HK-2 (cell line): ENCODE measurements around the gene NDUFAB1.
"Not testable (repeated sequence)": the region's sequence is repeated elsewhere in the genome, so short reads cannot be mapped to it uniquely, and the experiment has no call there.

Experiments
- DNase-seq: peaks from one replicate; pipeline ENCODE4 v3.0.0-alpha.2; 2018; ENCODE audit not compliant: unreplicated experiment

Gene NDUFAB1

DNA sequence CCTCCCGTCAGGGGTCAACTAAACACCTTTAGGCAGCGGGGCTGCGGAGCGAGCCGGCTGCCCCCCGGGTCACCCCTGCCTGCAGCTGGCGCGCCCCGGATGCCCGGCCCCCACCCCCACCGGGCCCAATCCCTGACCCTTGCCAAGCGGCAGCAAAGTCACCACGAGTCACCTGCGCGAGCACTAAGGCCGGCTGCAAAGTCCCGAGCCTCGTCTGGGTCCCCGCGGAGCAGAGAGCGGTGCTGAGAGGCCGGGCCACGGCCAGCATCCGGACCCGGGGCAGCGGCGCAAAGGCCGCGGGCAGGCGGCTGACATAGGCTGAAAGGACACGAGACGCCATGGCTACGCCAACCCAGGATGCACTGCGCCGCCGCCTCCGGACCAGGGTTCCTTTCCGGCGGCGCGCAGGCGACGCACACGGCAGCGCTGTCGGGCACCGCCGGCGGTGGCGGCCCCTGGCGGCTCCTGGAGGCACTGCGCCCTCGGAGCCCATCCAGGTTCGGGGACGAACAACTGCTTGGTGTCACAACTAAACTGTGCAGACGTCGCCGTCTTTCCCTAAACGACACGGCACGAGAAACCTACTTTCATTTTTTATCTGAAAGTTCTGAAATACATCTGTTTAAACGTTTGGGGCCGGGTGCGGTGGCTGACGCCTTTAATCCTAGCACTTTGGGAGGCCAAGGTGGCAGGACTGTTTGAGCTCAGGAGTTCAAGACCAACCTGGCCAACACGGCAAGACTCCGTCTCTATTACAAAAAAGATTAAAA lies at the start of gene NDUFAB1:
Gene NDUFAB1, minus strand, starts transcription at position 366 of the 770 bp plus-strand sequence. Its CDS starts 26 bp downstream, at position 340.
- DNase-seq, result peak; percentile 84

DNA sequence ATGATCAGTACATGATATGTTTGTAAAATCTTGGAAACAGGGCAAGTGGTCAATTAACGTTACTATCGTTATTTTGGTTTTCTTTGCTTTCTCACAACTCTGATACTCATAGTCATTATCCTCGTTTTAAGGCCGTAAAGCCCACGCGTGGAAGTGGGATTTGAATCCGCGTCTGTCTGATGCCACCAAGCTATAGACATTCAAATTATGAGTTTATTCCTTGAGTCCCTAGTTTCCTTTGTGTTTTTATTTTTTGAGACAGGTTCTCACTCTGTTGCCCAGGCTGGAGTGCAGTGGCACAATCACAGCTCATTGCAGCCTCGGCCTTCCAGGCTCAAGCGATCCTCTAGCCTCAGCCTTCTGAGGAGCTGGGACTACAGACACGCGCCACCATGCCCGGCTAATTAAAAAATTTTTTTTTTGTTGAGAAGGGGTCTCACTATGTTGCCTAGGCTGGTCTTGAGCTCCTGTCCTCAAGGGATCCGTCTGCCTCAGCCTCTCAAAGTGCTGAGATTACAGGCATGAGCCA lies 46.2 kb upstream of the NDUFAB1 start:
- DNase-seq, result no peak

DNA sequence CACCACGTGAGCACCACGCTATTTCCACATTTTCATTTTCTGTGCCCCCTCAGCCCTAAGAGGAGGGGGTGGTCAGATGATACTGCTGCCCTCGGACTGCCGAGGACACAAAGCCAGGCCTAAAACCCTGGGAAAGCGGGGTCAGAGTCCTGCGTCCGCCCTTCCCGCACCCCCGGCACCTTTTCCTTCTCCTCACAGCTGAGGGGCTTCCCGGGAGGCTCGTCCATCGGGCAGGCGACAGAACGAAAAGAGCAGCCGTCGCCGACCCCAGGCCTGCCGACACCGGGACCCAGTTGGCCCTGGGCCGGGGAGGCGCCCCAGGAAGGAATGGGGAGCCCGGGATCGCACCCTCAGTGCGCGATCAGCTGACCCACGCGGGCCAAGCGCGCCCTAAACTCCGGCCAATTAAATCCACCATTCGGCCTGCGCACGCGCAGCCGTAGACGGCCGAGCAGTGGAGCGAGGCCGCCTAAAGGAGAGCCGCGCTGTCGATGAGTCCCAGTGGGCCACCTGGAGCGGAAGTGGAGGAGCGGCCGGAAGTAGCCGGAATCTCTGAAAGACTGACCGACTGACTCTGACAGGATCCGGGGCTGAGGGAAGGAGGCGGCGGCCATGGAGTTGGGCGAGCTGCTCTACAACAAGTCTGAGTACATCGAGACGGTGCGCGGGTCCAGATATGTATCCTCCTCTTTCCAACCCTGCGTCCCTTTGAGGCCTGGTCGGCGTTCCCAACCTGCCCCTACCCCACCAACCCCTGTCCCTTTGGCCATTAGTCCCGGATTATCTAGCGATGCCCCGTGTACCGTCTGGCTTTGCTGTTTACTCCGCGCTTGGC lies 45.0 kb upstream of the NDUFAB1 start, which contains the start of the genes DCTN5 and PALB2:
Gene DCTN5, plus strand, starts transcription at position 536 of the 835 bp plus-strand sequence. Its CDS starts 77 bp downstream, at position 613.
Gene PALB2, minus strand, starts transcription at position 380 of the 835 bp plus-strand sequence. Its CDS starts 153 bp downstream, at position 227.
- peak; percentile 85 for DNase-seq

DNA sequence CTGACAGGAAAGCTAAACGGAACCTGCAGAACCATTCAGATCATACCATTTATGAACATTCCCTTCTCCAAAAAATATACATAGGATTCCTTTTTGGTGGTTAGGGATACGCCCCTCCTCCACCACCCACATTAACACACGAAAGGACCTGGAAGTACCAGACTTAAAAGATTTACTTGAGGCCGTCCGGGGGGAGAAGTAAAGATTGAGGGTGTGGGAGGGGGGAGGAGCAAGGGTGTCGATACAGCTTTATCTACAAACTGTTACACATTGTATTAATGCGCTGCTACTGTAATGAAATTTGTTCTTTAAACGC lies 44.5 kb upstream of the NDUFAB1 start:
- no peak for DNase-seq

DNA sequence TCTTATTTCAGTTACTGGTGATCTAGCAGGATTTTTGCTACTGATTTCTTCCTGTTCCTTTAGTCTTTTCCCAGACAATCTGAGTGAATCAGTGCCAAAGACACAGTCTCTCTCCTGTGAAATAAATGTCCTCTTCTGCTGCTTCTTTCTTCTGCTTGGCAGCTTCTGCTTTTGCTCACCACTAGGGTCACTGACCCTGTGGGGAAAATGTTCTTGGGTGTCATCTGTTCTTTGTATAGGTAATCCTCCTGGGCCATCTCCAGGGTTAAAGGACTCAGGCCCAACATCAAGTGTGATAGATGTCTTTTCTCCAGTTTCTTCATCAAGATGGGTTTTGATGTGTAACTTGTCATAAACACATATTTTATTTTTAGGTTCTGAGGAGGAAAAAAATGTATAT lies 39.8 kb upstream of the NDUFAB1 start:
- no peak for DNase-seq

DNA sequence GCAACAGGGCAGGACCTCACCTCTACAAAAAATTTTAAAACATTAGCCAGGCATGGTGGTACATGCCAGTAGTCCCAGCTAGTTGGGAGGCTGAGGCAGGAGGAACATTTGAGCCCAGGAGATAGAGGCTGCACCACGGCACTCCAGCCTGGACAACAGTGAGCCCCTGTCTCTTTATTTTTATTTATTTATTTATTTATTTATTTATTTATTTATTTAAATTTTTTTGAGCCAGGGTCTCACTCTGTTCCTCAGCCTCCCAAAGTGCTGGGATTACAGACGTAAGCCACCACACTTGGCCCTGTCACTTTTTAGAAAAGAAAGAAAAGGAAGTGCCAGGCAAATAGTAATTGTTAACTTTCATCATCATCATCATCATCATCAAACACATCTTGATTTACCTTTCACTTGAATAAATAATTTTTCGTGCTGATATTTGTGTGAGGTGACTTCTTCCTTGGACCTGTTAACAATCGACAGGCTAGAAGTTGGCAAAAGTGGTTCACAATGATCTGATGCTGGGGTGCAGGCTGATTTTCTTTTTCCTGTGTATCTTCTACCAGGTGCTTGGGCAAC lies 38.4 kb upstream of the NDUFAB1 start:
- DNase-seq, result no peak

DNA sequence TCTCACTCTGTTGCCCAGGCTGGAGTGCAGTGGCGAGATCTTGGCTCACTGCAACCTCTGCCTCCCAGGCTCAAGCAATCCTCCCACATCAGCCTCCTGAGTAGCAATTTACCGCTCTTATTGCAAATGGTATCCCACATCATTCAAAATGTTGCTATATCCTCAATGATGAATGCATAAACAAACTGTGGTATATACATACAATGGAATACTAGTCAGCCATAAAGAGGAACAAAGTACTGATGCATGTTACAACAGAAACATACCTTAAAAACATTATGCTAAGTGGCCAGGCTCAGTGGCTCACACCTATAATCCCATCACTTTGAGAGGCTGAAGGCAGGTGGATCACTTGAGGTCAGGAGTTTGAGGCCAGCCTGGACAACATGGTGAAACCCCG lies 35.8 kb upstream of the NDUFAB1 start:
- not testable (repeated sequence) for DNase-seq

DNA sequence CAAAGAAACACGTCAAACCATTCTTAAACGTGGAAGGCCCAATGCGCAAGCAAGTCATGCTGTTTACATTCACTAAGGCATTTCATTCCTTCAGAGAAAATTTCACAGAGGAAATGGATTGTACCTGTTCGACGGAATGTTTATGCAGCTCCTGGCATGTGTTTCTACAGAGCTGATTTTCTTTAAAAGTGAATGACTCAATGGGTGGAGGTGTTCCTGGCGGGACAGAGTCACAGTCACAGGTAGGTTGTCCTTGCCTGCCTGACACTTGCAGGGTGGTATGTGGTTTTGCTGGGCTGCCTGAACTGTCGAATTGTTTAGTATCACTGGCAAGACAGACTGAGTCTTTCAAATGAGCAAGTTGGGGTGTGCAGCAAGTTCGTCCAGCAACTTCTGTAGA lies 33.4 kb upstream of the NDUFAB1 start:
- DNase-seq, result no peak

DNA sequence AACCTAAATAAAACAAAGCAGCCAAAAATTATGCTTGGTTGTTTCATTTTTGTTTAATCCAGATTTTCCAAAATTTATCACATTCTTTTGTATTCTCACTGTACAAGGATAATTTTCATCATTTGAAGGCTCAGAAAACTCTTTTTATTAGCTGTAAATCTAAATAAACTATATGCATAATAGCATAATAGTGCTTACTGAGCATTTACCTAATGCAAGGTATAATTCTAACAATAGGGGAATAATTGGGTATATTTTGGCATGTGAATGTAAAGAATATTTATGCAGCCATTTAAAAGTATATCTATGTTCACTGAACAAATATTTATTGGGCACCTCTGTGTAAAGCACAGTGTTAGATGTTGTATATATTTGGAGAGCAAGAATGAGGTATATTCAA lies 28.0 kb upstream of the NDUFAB1 start:
- DNase-seq, result no peak

DNA sequence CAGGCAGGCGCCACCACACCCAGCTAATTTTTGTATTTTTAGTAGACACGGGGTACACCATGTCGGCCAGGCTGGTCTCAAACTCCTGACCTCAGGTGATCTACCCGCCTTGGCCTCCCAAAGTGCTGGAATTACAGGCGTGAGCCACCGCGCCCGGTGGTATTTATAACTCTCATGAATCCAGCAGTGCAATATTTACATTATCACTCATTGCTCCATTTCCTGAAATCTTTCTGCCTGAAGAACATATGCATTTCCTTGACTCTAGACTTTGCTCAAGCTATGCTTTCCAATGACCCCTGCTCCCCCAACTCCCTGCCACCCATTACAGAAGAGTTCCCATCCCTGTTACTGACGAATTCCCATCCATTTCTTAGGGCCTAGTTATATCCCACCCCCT lies 19.7 kb upstream of the NDUFAB1 start:
- no peak for DNase-seq

DNA sequence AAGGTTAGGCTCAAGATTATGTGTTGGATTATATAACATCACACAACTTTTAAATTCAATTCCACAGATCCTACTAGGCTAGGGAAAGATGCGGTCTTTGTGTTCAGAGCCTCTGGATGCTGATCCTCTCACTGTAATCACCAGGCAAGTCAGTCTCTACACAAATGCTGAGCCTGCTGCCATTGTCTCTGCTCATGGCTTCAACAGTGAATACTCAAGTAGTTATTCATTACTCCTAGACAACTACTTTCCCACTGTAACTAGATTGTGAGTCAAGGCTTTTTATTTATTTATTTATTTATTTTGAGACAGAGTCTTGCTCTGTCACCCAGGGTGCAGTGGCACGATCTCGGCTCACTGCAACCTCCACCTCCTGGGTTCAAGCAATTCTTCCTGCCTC lies 15.8 kb upstream of the NDUFAB1 start:
- DNase-seq, result no peak

DNA sequence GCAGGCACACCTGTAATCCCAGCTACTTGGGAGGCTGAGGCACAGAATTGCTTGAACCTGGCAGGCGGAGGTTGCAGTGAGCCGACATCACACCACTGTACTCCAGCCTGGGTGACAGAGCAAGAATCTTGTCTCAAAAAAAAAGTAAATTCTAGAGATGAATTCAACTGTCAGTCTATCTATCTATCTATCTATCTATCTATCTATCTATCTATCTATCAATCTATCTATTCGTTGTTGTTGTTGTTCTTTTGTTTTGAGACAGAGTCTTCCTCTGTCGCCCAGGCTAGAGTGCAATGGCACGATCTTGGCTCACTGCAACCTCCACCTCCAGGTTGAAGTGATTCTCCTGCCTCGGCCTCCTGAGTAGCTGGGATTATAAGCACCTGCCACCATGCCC lies 14.8 kb upstream of the NDUFAB1 start:
- DNase-seq, result not testable (repeated sequence)

DNA sequence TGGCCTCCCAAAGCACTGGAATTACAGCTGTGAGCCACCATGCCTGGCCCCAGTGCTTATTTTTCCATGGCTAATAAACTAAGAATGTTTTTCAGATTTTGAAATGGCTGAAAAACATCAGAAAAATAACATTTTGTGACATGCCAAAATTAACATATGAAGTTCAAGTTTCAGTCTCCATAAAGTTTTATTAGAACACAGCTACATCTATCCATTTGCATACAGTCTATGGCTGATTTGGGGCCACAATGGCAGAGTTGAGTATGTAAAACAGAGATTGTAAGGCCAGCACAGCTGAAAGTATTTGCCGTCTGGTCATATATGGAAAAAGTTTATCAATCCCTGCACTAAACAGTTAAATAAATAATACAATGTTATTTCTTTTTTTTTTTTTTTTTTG lies 13.8 kb upstream of the NDUFAB1 start:
- no peak for DNase-seq

DNA sequence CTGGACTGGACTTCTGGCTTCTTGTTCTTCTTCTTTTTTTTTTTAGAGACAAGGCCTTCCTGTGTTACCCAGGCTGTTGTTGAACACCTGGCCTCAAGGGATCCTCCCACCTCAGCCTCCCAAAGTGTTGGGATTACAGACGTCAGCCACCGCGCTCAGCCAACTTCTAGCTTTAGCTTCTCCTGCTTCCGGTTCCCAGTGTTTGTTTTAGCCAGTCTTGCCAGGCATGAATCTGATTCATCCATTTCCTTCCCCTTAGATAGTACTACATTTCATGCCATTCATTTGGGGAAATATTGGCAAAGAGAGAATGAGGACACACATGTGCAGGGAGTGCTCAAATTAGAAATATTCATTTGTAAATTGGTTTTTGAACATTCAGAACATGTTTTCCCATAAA lies 12.1 kb upstream of the NDUFAB1 start:
- DNase-seq, result peak; percentile 21

DNA sequence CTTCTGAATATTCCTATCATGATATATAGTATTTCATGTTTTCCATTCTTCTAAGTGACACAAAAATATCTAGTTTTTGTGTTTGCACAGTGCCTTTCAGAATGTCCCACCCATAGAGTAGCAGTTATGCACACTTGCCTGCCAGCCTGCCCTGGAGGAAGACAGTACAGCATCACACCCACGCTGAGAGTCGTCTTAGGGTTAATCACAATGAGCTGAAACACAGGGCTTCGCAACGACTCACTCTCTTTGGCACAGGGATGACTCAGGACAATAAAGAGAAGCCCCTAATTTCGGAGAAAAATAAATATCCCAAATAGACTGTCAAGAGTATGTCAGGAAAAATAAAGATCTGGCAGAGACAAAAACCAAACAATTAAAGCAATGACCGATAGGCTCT lies 11.6 kb upstream of the NDUFAB1 start:
- no peak for DNase-seq

DNA sequence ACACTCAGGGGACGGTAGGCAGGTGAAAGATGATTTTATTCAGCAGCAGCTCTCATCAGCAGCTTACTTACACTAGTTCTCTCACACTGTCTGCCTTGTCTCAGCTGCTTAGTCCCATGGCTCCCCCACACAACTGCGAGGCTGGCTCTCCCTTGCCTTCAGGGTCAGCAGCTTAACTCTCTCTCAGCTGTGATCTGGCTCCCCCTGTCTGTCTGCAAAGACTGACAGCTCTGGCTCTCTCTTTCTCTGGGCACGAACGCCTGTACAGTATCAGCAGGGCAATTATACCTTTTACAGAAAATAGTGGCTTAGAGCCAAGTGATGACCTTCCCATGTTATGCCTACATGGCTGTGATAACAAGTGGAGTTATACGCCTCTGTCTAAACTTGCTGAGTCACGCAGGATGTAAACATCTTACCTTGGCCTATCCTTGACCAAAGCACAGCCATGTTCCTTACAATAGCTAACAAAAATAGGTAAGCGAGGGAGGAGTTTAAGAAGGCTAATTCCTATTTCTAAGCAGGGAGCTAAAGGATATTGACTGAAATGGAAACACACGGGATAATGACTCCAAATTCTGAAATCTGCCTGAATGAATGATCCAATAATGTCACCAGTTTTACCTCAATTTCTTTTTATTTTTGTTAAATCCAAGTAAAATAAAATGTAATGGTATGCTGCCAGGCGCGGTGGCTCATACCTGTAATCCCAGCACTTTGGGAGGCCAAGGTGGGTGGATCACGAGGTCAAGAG lies 1.1 kb upstream of the NDUFAB1 start:
- peak; percentile 30 for DNase-seq

DNA sequence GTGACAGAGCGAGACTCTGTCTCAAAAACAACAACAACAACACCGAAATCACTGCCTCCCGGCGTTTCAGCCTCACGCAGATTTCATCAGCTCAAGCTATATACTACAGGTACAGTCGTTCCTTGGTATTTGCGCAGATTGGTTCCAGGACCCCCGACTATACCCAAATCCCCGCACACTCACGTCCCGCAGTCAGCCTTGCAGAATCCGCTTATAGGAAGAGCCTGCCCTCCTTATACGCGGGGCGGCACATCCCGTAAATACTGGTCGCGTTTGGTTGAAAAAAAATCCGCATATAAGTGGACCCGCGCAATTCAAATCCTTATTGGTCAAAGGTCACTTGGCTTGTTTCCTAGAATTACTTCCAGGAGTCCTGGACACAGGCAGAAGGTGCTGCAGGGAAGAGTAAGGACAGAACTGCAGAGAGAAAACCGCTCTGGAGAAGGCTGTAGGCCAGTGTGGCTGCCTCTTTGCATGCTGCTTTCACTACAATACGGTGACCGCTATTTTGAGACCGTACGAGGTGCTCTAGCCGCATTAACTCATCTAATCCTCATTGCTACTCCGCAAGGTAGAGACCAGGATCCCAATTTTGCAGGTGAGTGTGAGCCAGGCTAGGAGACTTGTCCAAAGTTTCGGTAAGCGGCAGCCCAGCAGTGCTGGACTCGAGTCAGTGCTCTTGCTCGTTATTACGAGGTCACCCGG lies 718 bp downstream of the NDUFAB1 start:
- no peak for DNase-seq

DNA sequence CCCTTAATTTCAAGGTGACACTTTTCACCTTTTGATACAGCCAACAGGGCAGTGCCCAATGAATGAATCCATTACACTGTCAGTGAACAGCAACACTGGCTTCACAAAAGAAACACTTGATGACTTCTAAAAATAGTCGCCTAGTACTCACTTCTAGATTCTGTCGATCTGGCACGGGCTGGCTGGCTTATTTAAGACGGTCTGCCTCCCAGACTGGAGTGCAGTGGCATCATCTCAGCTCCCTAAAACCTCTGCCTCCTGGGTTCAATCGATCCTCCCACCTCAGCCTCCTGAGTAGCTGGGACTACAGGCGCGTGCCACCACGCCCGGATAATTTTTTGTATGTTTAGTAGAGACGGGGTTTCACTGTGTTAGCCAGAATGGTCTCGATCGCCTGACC lies 1.9 kb downstream of the NDUFAB1 start:
- no peak for DNase-seq

DNA sequence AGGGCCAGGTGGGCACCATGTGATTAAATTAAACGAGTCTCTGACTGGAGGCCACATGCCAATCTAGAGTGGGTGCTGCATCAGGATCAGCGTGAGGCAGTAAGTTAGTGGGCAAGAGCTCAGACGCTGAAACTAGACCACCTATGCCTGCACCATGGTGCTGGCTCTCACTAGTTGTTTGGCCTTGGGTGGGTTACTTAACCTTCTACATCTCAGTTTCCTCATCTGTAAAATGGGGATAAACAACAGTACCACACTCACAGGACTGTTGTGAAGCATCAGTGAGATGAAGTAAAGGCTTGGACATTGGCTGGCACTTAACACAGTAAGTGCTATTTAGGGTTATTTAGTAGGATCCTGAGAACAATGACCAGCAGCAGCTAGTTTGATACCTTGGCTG lies 5.9 kb downstream of the NDUFAB1 start:
- DNase-seq, result no peak

DNA sequence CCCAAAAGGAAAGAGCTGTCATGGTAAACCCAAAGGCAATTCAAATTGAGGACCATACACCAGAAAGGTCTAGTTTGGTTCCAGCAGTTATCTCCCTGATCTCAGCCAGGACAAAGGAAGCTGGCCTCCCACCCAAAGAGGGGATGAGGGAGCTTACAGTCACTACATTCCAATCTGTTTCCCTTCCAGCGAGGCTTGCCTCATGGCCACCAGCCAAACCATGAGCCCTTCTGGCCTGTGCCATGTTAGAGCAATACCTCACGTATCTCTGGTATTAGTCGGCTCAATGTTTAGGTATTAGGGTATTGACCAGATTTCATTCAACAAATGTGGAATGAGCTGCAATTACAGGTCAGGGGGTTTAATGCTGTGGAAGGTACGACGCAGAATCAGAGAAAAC lies 8.4 kb downstream of the NDUFAB1 start:
- DNase-seq, result no peak
